Liver (tissue), 3 donors: ENCODE data around the gene GNB5.

Experiments used
- EGR1 ChIP-seq, 2 donors: IDR thresholded peaks; 2 replicates each; pipeline ENCODE4 v1.6.1; 2016 to 2018; ENCODE audit warnings: antibody characterized with exemption in 2 of 2, low read depth in 2 of 2
- JUND ChIP-seq, 2 donors: IDR thresholded peaks; 2 replicates each; pipeline ENCODE4 v1.6.1; 2016; ENCODE audit warnings: antibody characterized with exemption in 2 of 2
- TAF1 ChIP-seq: conservative IDR thresholded peaks from 2 replicates; pipeline ENCODE4 v1.6.1; 2016; ENCODE audit warnings: antibody characterized with exemption, mild to moderate bottlenecking
- YY1 ChIP-seq: IDR thresholded peaks from 2 replicates; pipeline ENCODE4 v1.6.1; 2016; ENCODE audit warnings: antibody characterized with exemption, mild to moderate bottlenecking
- TF ChIP-seq, protein P1 (sequence below): IDR thresholded peaks from 2 replicates; pipeline ENCODE4 v1.6.1; 2016; ENCODE audit warnings: antibody characterized with exemption
- TF ChIP-seq, protein P2 (sequence below): fragments of 150-350 bp; IDR thresholded peaks from 2 replicates; pipeline ENCODE4 v1.5.1; 2017; ENCODE audit warnings: improper control_type of control experiment, low read depth, low read length; ENCODE audit not compliant: missing input control
- donor health status: healthy.
- donor health status: healthy.

GRCh38 chr15:52103217-52104207 lies 87.7 kb downstream of the GNB5 start:
- TF ChIP-seq TAF1 (no peak), JUND (IDR thresholded peaks at IDR 0.05) (peak in 1 of 2 donors; percentile 42), EGR1 (IDR thresholded peaks at IDR 0.05; ENCODE audit: low read depth in 2 of 2) (no peak), YY1 (no peak)
- TF ChIP-seq, protein P1, sequence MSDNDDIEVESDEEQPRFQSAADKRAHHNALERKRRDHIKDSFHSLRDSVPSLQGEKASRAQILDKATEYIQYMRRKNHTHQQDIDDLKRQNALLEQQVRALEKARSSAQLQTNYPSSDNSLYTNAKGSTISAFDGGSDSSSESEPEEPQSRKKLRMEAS: no peak
- TF ChIP-seq, protein P2, sequence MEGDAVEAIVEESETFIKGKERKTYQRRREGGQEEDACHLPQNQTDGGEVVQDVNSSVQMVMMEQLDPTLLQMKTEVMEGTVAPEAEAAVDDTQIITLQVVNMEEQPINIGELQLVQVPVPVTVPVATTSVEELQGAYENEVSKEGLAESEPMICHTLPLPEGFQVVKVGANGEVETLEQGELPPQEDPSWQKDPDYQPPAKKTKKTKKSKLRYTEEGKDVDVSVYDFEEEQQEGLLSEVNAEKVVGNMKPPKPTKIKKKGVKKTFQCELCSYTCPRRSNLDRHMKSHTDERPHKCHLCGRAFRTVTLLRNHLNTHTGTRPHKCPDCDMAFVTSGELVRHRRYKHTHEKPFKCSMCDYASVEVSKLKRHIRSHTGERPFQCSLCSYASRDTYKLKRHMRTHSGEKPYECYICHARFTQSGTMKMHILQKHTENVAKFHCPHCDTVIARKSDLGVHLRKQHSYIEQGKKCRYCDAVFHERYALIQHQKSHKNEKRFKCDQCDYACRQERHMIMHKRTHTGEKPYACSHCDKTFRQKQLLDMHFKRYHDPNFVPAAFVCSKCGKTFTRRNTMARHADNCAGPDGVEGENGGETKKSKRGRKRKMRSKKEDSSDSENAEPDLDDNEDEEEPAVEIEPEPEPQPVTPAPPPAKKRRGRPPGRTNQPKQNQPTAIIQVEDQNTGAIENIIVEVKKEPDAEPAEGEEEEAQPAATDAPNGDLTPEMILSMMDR: no peak
